ENCODE results near the gene PNLIPRP2.

The PNLIPRP2 gene

GRCh38 chr10:116683166-116683565 lies 62.4 kb downstream of the PNLIPRP2 start:
- no peak for ATAC-seq (replicated peaks; ENCODE audit: extremely low read depth, poor library complexity, severe bottlenecking)
- Mint-ChIP-seq H3K27me3 (peaks cover 6% of the 10 kb centered on the region), H3K27ac (ENCODE audit: low read depth) (no peak overlapping the region), H3K4me3 (no peak overlapping the region), H3K4me1 (no peaks in the 10 kb centered on the region), H3K36me3 (ENCODE audit: insufficient read depth) (peaks cover 2% of the 10 kb centered on the region), H3K9me3 (no peaks in the 10 kb centered on the region)
- no peak for DNase-seq (ENCODE audit: low spot score in 2 of 2)

- DNase-seq (ENCODE audit: low spot score in 2 of 2): no peak
- H3K36me3 Mint-ChIP-seq (ENCODE audit: insufficient read depth): peaks cover 2% of the 10 kb centered on the region
- no peak overlapping the region for H3K27ac Mint-ChIP-seq (ENCODE audit: low read depth)
- peaks cover 8% of the 10 kb centered on the region for H3K27me3 Mint-ChIP-seq
- no peaks in the 10 kb centered on the region for H3K4me1 Mint-ChIP-seq
- ATAC-seq (replicated peaks; ENCODE audit: extremely low read depth, poor library complexity, severe bottlenecking): no peak
- H3K9me3 Mint-ChIP-seq: no peaks in the 10 kb centered on the region
- H3K4me3 Mint-ChIP-seq: no peak overlapping the region
Measured at GRCh38 chr10:116683821-116684220, 63.1 kb downstream of the PNLIPRP2 start.

- DNase-seq (ENCODE audit: low spot score in 2 of 2) (no peak), ATAC-seq (replicated peaks; ENCODE audit: extremely low read depth, poor library complexity, severe bottlenecking) (no peak)
- Mint-ChIP-seq H3K4me1 (no peaks in the 10 kb centered on the region), H3K27me3 (peaks cover 15% of the 10 kb centered on the region), H3K36me3 (ENCODE audit: insufficient read depth) (peaks cover 2% of the 10 kb centered on the region), H3K27ac (ENCODE audit: low read depth) (no peak overlapping the region), H3K9me3 (no peaks in the 10 kb centered on the region), H3K4me3 (no peak overlapping the region)
Measured at GRCh38 chr10:116684781-116685180, 64.0 kb downstream of the PNLIPRP2 start.

GRCh38 chr10:116685807-116686206 lies 65.1 kb downstream of the PNLIPRP2 start:
- H3K9me3 Mint-ChIP-seq: no peaks in the 10 kb centered on the region
- ATAC-seq (replicated peaks; ENCODE audit: extremely low read depth, poor library complexity, severe bottlenecking): no peak
- DNase-seq (ENCODE audit: low spot score in 2 of 2): no peak
- peaks cover 21% of the 10 kb centered on the region for H3K27me3 Mint-ChIP-seq
- no peak overlapping the region for H3K27ac Mint-ChIP-seq (ENCODE audit: low read depth)
- no peak overlapping the region for H3K4me3 Mint-ChIP-seq
- no peaks in the 10 kb centered on the region for H3K4me1 Mint-ChIP-seq
- peaks cover 2% of the 10 kb centered on the region for H3K36me3 Mint-ChIP-seq (ENCODE audit: insufficient read depth)

- Mint-ChIP-seq H3K4me3 (no peak overlapping the region), H3K36me3 (ENCODE audit: insufficient read depth) (peaks cover 2% of the 10 kb centered on the region), H3K27me3 (peaks cover 27% of the 10 kb centered on the region), H3K4me1 (no peaks in the 10 kb centered on the region), H3K9me3 (no peaks in the 10 kb centered on the region), H3K27ac (ENCODE audit: low read depth) (no peak overlapping the region)
- DNase-seq (ENCODE audit: low spot score in 2 of 2): no peak
- ATAC-seq (replicated peaks; ENCODE audit: extremely low read depth, poor library complexity, severe bottlenecking): no peak
Measured at GRCh38 chr10:116686632-116687031, 65.9 kb downstream of the PNLIPRP2 start.

- no peak for ATAC-seq (replicated peaks; ENCODE audit: extremely low read depth, poor library complexity, severe bottlenecking)
- H3K27ac Mint-ChIP-seq (ENCODE audit: low read depth): no peak overlapping the region
Measured at GRCh38 chr10:116687633-116688032, 66.9 kb downstream of the PNLIPRP2 start.

GRCh38 chr10:116688241-116688711 lies 67.5 kb downstream of the PNLIPRP2 start:
- ATAC-seq (replicated peaks; ENCODE audit: extremely low read depth, poor library complexity, severe bottlenecking) (no peak), DNase-seq (ENCODE audit: low spot score in 2 of 2) (no peak)
- Mint-ChIP-seq H3K4me3 (no peak overlapping the region), H3K36me3 (ENCODE audit: insufficient read depth) (peaks cover 2% of the 10 kb centered on the region), H3K27me3 (peaks cover 25% of the 10 kb centered on the region), H3K27ac (ENCODE audit: low read depth) (no peak overlapping the region), H3K9me3 (no peaks in the 10 kb centered on the region), H3K4me1 (no peaks in the 10 kb centered on the region)

More at GRCh38 chr10:116687633-116688032, 66.9 kb downstream of the PNLIPRP2 start:
- no peak for DNase-seq (ENCODE audit: low spot score in 2 of 2)
- no peak overlapping the region for H3K4me3 Mint-ChIP-seq
- H3K9me3 Mint-ChIP-seq: no peaks in the 10 kb centered on the region
- H3K4me1 Mint-ChIP-seq: no peaks in the 10 kb centered on the region
- peaks cover 2% of the 10 kb centered on the region for H3K36me3 Mint-ChIP-seq (ENCODE audit: insufficient read depth)
- H3K27me3 Mint-ChIP-seq: peaks cover 27% of the 10 kb centered on the region

GRCh38 chr10:116688741-116689495 lies 68.2 kb downstream of the PNLIPRP2 start:
- Mint-ChIP-seq H3K27me3 (peaks cover 22% of the 10 kb centered on the region), H3K4me3 (no peak overlapping the region), H3K27ac (ENCODE audit: low read depth) (no peak overlapping the region), H3K36me3 (ENCODE audit: insufficient read depth) (peaks cover 2% of the 10 kb centered on the region), H3K9me3 (no peaks in the 10 kb centered on the region), H3K4me1 (no peaks in the 10 kb centered on the region)
- ATAC-seq (replicated peaks; ENCODE audit: extremely low read depth, poor library complexity, severe bottlenecking) (no peak), DNase-seq (ENCODE audit: low spot score in 2 of 2) (no peak)

- DNase-seq (ENCODE audit: low spot score in 2 of 2): no peak
- Mint-ChIP-seq H3K9me3 (no peaks in the 10 kb centered on the region), H3K4me1 (no peaks in the 10 kb centered on the region), H3K4me3 (no peak overlapping the region), H3K36me3 (ENCODE audit: insufficient read depth) (no peaks in the 10 kb centered on the region), H3K27me3 (peaks cover 22% of the 10 kb centered on the region), H3K27ac (ENCODE audit: low read depth) (no peak overlapping the region)
- no peak for ATAC-seq (replicated peaks; ENCODE audit: extremely low read depth, poor library complexity, severe bottlenecking)
Measured at GRCh38 chr10:116689744-116690143, 69.0 kb downstream of the PNLIPRP2 start.

- H3K27me3 Mint-ChIP-seq: peaks cover 22% of the 10 kb centered on the region
- DNase-seq (ENCODE audit: low spot score in 2 of 2) (no peak), ATAC-seq (replicated peaks; ENCODE audit: extremely low read depth, poor library complexity, severe bottlenecking) (no peak)
- H3K36me3 Mint-ChIP-seq (ENCODE audit: insufficient read depth): no peaks in the 10 kb centered on the region
- H3K4me3 Mint-ChIP-seq: no peak overlapping the region
- no peak overlapping the region for H3K27ac Mint-ChIP-seq (ENCODE audit: low read depth)
- H3K9me3 Mint-ChIP-seq: no peaks in the 10 kb centered on the region
- H3K4me1 Mint-ChIP-seq: no peaks in the 10 kb centered on the region
Measured at GRCh38 chr10:116690356-116691322, 69.9 kb downstream of the PNLIPRP2 start.

GRCh38 chr10:116691635-116692034 lies 70.9 kb downstream of the PNLIPRP2 start:
- H3K27ac Mint-ChIP-seq (ENCODE audit: low read depth): no peak overlapping the region
- H3K4me1 Mint-ChIP-seq: no peaks in the 10 kb centered on the region
- peaks cover 22% of the 10 kb centered on the region for H3K27me3 Mint-ChIP-seq
- ATAC-seq (replicated peaks; ENCODE audit: extremely low read depth, poor library complexity, severe bottlenecking) (no peak), DNase-seq (ENCODE audit: low spot score in 2 of 2) (no peak)
- H3K4me3 Mint-ChIP-seq: no peak overlapping the region
- H3K36me3 Mint-ChIP-seq (ENCODE audit: insufficient read depth): no peaks in the 10 kb centered on the region
- no peaks in the 10 kb centered on the region for H3K9me3 Mint-ChIP-seq

GRCh38 chr10:116692225-116692624 lies 71.5 kb downstream of the PNLIPRP2 start:
- ATAC-seq (replicated peaks; ENCODE audit: extremely low read depth, poor library complexity, severe bottlenecking): no peak
- DNase-seq (ENCODE audit: low spot score in 2 of 2): no peak
- H3K4me1 Mint-ChIP-seq: no peaks in the 10 kb centered on the region
- peaks cover 28% of the 10 kb centered on the region for H3K27me3 Mint-ChIP-seq
- H3K9me3 Mint-ChIP-seq: no peaks in the 10 kb centered on the region
- no peaks in the 10 kb centered on the region for H3K36me3 Mint-ChIP-seq (ENCODE audit: insufficient read depth)
- H3K4me3 Mint-ChIP-seq: no peak overlapping the region
- no peak overlapping the region for H3K27ac Mint-ChIP-seq (ENCODE audit: low read depth)

Data from central memory CD8-positive, alpha-beta T cell (primary cell).